ENCODE data around the gene PCDHGB6. TPM values are rescaled to one million over a fixed set of nuclear protein-coding genes. Genes with fewer than 3 reads are reported as not detected.
"Not testable (repeated sequence)": the region's sequence is repeated elsewhere in the genome, so short reads cannot be mapped to it uniquely, and the experiment has no call there.

PCDHGB6 gene
- total RNA-seq, 1 donor from 2014 or later, result 39.4 TPM

DNA sequence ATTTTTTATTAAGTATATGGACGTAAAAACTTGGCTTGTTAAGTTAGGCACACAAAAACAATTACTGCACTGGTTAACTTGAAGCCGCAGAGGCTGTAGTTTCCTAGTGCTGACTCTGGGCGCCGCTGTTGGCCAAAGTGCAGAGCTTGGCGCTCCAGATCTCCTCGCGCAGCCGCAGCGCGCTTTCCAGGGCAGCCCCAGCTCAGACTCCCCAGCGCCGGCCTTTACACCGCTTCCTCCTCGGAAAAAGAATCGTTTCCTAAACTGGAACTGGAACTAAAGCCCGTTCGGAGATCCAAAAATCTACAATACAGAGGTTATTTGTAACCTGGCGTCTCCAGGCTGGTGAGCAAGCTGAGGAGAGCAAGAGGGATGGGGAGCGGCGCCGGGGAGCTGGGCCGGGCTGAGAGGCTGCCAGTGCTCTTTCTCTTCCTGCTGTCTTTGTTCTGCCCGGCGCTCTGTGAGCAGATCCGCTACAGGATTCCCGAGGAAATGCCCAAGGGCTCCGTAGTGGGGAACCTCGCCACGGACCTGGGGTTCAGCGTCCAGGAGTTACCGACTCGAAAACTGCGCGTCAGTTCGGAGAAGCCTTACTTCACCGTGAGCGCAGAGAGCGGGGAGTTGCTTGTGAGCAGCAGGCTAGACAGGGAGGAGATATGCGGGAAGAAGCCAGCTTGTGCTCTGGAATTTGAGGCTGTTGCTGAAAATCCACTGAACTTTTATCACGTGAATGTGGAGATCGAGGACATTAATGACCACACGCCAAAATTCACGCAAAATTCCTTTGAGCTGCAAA lies 9.9 kb upstream of the PCDHGB6 start, which contains the start of gene PCDHGB5:
PCDHGB5 (plus strand) TSS at position 192 of the 796 bp plus-strand sequence; CDS start at position 373, 181 bp downstream.
- H3K4me1 Mint-ChIP-seq (ENCODE audit: unreplicated experiment); DNase-seq (ENCODE audit: extremely low spot score, unreplicated experiment); H3K27ac Mint-ChIP-seq; H3K4me3 Mint-ChIP-seq; H3K27me3 Mint-ChIP-seq: not testable (repeated sequence)
- Mint-ChIP-seq H3K36me3 (peaks cover 10% of the 10 kb centered on the region), H3K9me3 (peaks cover 13% of the 10 kb centered on the region)
- TF ChIP-seq, protein P1, sequence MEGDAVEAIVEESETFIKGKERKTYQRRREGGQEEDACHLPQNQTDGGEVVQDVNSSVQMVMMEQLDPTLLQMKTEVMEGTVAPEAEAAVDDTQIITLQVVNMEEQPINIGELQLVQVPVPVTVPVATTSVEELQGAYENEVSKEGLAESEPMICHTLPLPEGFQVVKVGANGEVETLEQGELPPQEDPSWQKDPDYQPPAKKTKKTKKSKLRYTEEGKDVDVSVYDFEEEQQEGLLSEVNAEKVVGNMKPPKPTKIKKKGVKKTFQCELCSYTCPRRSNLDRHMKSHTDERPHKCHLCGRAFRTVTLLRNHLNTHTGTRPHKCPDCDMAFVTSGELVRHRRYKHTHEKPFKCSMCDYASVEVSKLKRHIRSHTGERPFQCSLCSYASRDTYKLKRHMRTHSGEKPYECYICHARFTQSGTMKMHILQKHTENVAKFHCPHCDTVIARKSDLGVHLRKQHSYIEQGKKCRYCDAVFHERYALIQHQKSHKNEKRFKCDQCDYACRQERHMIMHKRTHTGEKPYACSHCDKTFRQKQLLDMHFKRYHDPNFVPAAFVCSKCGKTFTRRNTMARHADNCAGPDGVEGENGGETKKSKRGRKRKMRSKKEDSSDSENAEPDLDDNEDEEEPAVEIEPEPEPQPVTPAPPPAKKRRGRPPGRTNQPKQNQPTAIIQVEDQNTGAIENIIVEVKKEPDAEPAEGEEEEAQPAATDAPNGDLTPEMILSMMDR (conservative IDR thresholded peaks at IDR 0.05), result peak; percentile 26

DNA sequence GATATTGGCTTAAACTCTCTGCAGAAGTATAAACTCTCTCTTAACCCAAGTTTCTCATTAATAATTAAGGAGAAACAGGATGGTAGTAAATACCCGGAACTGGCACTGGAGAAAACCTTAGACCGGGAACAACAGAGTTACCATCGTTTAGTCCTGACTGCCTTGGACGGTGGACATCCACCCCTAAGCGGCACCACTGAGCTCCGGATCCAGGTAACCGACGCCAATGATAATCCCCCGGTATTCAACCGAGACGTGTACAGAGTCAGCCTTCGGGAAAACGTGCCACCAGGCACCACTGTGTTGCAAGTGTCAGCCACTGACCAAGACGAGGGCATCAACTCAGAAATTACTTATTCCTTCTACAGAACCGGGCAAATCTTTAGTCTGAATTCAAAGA lies 9.2 kb upstream of the PCDHGB6 start:
- Mint-ChIP-seq H3K4me3 (no peak overlapping the region), H3K9me3 (peaks cover 13% of the 10 kb centered on the region), H3K4me1 (ENCODE audit: unreplicated experiment) (no peaks in the 10 kb centered on the region), H3K27me3 (no peaks in the 10 kb centered on the region), H3K27ac (no peak overlapping the region), H3K36me3 (peaks cover 10% of the 10 kb centered on the region)
- TF ChIP-seq, protein P1 (conservative IDR thresholded peaks at IDR 0.05), result no peak
- no peak for DNase-seq (ENCODE audit: extremely low spot score, unreplicated experiment)

DNA sequence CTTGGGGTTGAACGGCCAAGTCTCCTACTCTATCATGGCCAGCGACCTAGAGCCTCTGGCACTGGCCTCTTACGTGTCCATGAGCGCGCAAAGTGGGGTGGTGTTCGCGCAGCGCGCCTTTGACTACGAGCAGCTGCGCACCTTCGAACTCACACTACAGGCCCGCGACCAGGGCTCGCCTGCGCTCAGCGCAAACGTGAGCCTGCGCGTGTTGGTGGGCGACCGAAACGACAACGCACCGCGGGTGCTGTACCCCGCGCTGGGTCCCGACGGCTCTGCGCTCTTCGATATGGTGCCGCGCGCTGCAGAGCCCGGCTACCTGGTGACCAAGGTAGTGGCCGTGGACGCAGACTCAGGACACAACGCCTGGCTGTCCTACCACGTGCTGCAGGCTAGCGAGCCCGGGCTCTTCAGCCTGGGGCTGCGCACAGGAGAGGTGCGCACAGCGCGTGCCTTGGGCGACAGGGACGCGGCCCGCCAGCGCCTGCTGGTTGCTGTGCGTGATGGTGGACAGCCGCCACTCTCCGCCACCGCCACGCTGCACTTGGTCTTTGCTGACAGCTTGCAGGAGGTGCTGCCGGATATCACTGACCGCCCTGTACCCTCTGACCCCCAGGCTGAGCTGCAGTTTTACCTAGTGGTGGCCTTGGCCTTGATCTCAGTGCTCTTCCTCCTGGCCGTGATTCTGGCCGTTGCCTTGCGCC lies 8.1 kb upstream of the PCDHGB6 start:
- Mint-ChIP-seq H3K9me3 (peaks cover 9% of the 10 kb centered on the region), H3K4me1 (ENCODE audit: unreplicated experiment) (no peaks in the 10 kb centered on the region), H3K27me3 (no peaks in the 10 kb centered on the region), H3K36me3 (peaks cover 9% of the 10 kb centered on the region), H3K4me3 (no peak overlapping the region), H3K27ac (no peak overlapping the region)
- TF ChIP-seq, protein P1 (conservative IDR thresholded peaks at IDR 0.05), result no peak
- no peak for DNase-seq (ENCODE audit: extremely low spot score, unreplicated experiment)

DNA sequence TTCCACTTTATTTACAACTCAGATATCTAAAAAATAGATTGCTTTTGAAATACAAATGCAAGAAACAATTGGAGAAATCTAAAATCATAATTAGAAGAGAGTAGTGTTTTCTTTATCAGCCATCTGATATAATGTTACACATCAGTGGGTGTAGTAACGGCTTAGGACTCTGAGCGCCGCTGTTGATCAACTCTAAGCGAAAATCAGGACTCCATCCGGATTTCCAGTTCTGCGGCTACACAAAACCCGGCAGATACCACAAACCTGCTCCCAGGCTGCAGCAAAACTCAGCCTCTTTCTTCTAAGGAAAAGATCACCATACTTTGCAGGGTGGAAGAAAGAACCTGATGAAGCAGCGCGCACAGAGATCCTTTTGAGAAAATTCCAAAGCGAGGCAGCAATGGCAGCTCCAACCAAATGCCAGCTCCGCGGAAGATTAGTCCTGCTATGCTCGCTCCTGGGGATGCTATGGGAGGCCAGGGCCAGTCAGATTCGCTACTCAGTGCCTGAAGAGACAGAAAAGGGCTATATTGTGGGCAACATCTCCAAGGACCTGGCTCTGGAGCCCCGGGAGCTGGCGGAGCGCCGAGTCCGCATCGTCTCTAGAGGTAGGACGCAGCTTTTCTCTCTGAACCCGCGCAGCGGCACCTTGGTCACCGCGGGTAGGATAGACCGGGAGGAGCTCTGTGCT lies 5.1 kb upstream of the PCDHGB6 start, which contains the start of gene PCDHGA9:
PCDHGA9 (plus strand) TSS at position 226 of the 691 bp plus-strand sequence; CDS start at position 401, 175 bp downstream.
- Mint-ChIP-seq H3K4me1 (ENCODE audit: unreplicated experiment) (no peaks in the 10 kb centered on the region), H3K36me3 (peaks cover 12% of the 10 kb centered on the region), H3K27ac (no peak within 1 kb of the TSS), H3K27me3 (no peaks in the 10 kb centered on the region), H3K9me3 (peaks cover 5% of the 10 kb centered on the region), H3K4me3 (no peak within 1 kb of the TSS)
- TF ChIP-seq, protein P1 (conservative IDR thresholded peaks at IDR 0.05), result peak; percentile 48
- peak; percentile 58 for DNase-seq (ENCODE audit: extremely low spot score, unreplicated experiment)

DNA sequence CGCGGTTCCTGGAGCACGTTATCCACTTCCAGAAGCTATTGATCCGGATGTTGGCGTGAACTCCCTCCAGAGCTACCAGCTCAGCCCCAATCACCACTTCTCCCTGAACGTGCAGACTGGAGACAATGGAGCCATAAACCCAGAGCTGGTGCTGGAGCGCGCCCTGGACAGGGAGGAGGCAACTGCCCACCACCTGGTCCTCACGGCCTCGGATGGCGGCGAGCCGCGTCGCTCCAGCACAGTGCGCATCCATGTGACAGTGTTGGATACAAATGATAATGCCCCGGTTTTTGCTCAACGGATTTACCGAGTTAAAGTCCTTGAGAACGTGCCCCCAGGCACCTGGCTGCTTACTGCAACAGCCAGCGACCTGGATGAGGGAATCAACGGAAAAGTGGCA lies 4.4 kb upstream of the PCDHGB6 start:
- H3K27ac Mint-ChIP-seq, result no peak overlapping the region
- DNase-seq (ENCODE audit: extremely low spot score, unreplicated experiment), result no peak
- H3K36me3 Mint-ChIP-seq, result peaks cover 19% of the 10 kb centered on the region
- H3K4me1 Mint-ChIP-seq (ENCODE audit: unreplicated experiment), result peaks cover 3% of the 10 kb centered on the region
- peaks cover 2% of the 10 kb centered on the region for H3K27me3 Mint-ChIP-seq
- H3K9me3 Mint-ChIP-seq, result peaks cover 9% of the 10 kb centered on the region
- TF ChIP-seq, protein P1 (conservative IDR thresholded peaks at IDR 0.05), result no peak
- no peak overlapping the region for H3K4me3 Mint-ChIP-seq
